HCT116 (cell line): ENCODE data around the gene ANKRD6. TPM values are rescaled to one million over a fixed set of nuclear protein-coding genes. Genes with fewer than 3 reads are reported as not detected.

Experiments
- ATAC-seq: fragments of 200-7000 bp; cut with Tn5 transposase; 2 replicates; pipeline ENCODE4 v1.9.1; 2020; ENCODE audit warnings: mild to moderate bottlenecking, moderate library complexity
- BruUV-seq: library from RNA; stranded (reverse); fragments of 400-500 nt; replicated peaks from 2 replicates; lab custom pipeline; 2021; lab: Mats Ljungman, UMichigan
- CTCF ChIA-PET: fragments of 300-600 bp; sonication (Branson Sonifier 250); formaldehyde crosslinking; loops from one replicate; lab custom pipeline; 2021; ENCODE audit warnings: antibody characterized with exemption; lab: Charles Lee
- POLR2A ChIA-PET: fragments of 300-600, 350-600 bp; sonication (Branson Sonifier 250); formaldehyde crosslinking; loops from one replicate; lab custom pipeline; 2021; ENCODE audit warnings: antibody characterized with exemption; lab: Charles Lee
- RAD21 ChIA-PET, 2 experiments: fragments of 300-600 bp; sonication (Branson Sonifier 250); formaldehyde crosslinking; loops; one replicate each; lab custom pipeline; 2023; ENCODE audit warnings: low total read pairs in 2 of 2; ENCODE audit not compliant: uncharacterized antibody in 2 of 2, unreplicated experiment in 2 of 2, low non-redundant PET in 1 of 2; lab: Charles Lee
- DNase-seq: peaks from one replicate; pipeline ENCODE4 v3.0.0-alpha.2; 2010; ENCODE audit warnings: low read depth, low spot score
- H2AFZ ChIP-seq: fragments of 200-600 bp; shearing (Covaris generic), sonication (generic); 2 replicates; pipeline ENCODE4 v1.6.1; 2017; ENCODE audit warnings: low read depth, mixed run types, mixed read lengths, antibody characterized with exemption, low read length; ENCODE audit not compliant: poor library complexity, severe bottlenecking
- H3K27ac ChIP-seq: 2 replicates; pipeline ENCODE4 v1.5.1; 2012; ENCODE audit warnings: low read depth, low read length
- H3K27me3 ChIP-seq: fragments of 200-600 bp; sonication (generic); 2 replicates; pipeline ENCODE4 v1.6.1; 2016; ENCODE audit warnings: mixed run types, low read length, mixed read lengths; ENCODE audit not compliant: insufficient read depth
- H3K36me3 ChIP-seq, 2 experiments: fragments of 200-500 bp in 1 of 2; fragments of 200-600 bp in 1 of 2; sonication (Bioruptor generic) in 1 of 2; sonication (generic) in 1 of 2; 2 replicates each; pipeline versions ENCODE4 v1.5.1 to v1.6.1; 2014 to 2016; ENCODE audit warnings: low read length in 2 of 2, inconsistent platforms in 1 of 2, mixed read lengths in 1 of 2, mixed run types in 1 of 2; ENCODE audit not compliant: insufficient read depth in 2 of 2, control insufficient read depth in 1 of 2
- H3K4me1 ChIP-seq, 2 experiments: fragments of 200-600 bp in 1 of 2; sonication (generic) in 1 of 2; 2 replicates each; pipeline versions ENCODE4 v1.5.1 to v1.6.1; 2012 to 2017; ENCODE audit warnings: low read length in 2 of 2, inconsistent platforms in 1 of 2, mild to moderate bottlenecking in 1 of 2, mixed read lengths in 1 of 2, mixed run types in 1 of 2, moderate library complexity in 1 of 2; ENCODE audit not compliant: insufficient read depth in 2 of 2, control insufficient read depth in 1 of 2
- H3K4me2 ChIP-seq: fragments of 200-600 bp; sonication (generic); 2 replicates; pipeline ENCODE4 v1.6.1; 2017; ENCODE audit warnings: mixed run types, low read length, mixed read lengths
- H3K4me3 ChIP-seq, 2 experiments: fragments of 200-600 bp in 1 of 2; sonication (generic) in 1 of 2; replicated peaks in 1 of 2; 2 replicates each; pipeline ENCODE4 v1.5.1; 2011 to 2016; ENCODE audit warnings: low read length in 2 of 2, control low read depth in 1 of 2, low read depth in 1 of 2, mild to moderate bottlenecking in 1 of 2, mixed read lengths in 1 of 2, mixed run types in 1 of 2
- H3K79me2 ChIP-seq: fragments of 200-600 bp; sonication (generic); 2 replicates; pipeline ENCODE4 v1.6.1; 2017; ENCODE audit warnings: mild to moderate bottlenecking, mixed run types, low read length, moderate library complexity, mixed read lengths; ENCODE audit not compliant: insufficient read depth
- H3K9ac ChIP-seq: fragments of 200-600 bp; sonication (generic); 2 replicates; pipeline ENCODE4 v1.6.1; 2016; ENCODE audit warnings: low read length, mixed read lengths
- H3K9me2 ChIP-seq: fragments of 200-600 bp; sonication (generic), shearing (Covaris generic); 2 replicates; pipeline ENCODE4 v1.6.1; 2017; ENCODE audit warnings: mixed run types, mild to moderate bottlenecking, moderate library complexity; ENCODE audit not compliant: insufficient read depth
- H3K9me3 ChIP-seq, 2 experiments: fragments of 200-500 bp in 1 of 2; fragments of 200-600 bp in 1 of 2; sonication (Bioruptor generic) in 1 of 2; sonication (generic) in 1 of 2; 2 replicates each; pipeline ENCODE4 v1.6.1; 2014 to 2017; ENCODE audit warnings: low read length in 2 of 2, mixed read lengths in 2 of 2, inconsistent platforms in 1 of 2, low read depth in 1 of 2, mild to moderate bottlenecking in 1 of 2, mixed run types in 1 of 2, moderate library complexity in 1 of 2; ENCODE audit not compliant: control insufficient read depth in 1 of 2, insufficient read depth in 1 of 2
- H4K20me1 ChIP-seq: fragments of 200-600 bp; sonication (generic), shearing (Covaris generic); 2 replicates; pipeline ENCODE4 v1.6.1; 2017; ENCODE audit warnings: mixed run types, mild to moderate bottlenecking, moderate library complexity; ENCODE audit not compliant: insufficient read depth
- CEBPB ChIP-seq: IDR thresholded peaks from 2 replicates; pipeline ENCODE4 v1.6.1; 2012; ENCODE audit warnings: low read depth
- CTCF ChIP-seq, 3 experiments: fragments of 200-600 bp in 1 of 3; sonication (generic) in 1 of 3; IDR thresholded peaks in 2 of 3; conservative IDR thresholded peaks in 1 of 3; 2 replicates each; pipeline ENCODE4 v1.5.1; 2012 to 2017; ENCODE audit warnings: low read depth in 2 of 3, low read length in 2 of 3, antibody characterized with exemption in 1 of 3, borderline replicate concordance in 1 of 3, control low read depth in 1 of 3, mild to moderate bottlenecking in 1 of 3, mixed read lengths in 1 of 3, mixed run types in 1 of 3, moderate library complexity in 1 of 3; ENCODE audit not compliant: insufficient read depth in 1 of 3
- EGR1 ChIP-seq: IDR thresholded peaks from 2 replicates; pipeline ENCODE4 v1.6.1; 2012; ENCODE audit warnings: low read depth
- EZH2phosphoT487 ChIP-seq: fragments of 200-600 bp; IDR thresholded peaks from 2 replicates; pipeline ENCODE4 v1.6.1; 2018; ENCODE audit warnings: antibody characterized with exemption, borderline replicate concordance
- FOSL1 ChIP-seq: IDR thresholded peaks from 2 replicates; pipeline ENCODE4 v1.6.1; 2012; ENCODE audit warnings: low read depth
- JUND ChIP-seq: IDR thresholded peaks from 2 replicates; pipeline ENCODE4 v1.6.1; 2012
- POLR2A ChIP-seq: IDR thresholded peaks from 2 replicates; pipeline ENCODE4 v1.7.0; 2011; ENCODE audit warnings: borderline replicate concordance; ENCODE audit not compliant: insufficient read depth, insufficient read length; ENCODE audit errors: extremely low read depth
- POLR2AphosphoS5 ChIP-seq: IDR thresholded peaks from 2 replicates; pipeline ENCODE4 v1.6.1; 2011; ENCODE audit warnings: mild to moderate bottlenecking, low read depth, low read length, moderate library complexity
- RAD21 ChIP-seq: IDR thresholded peaks from 2 replicates; pipeline ENCODE4 v1.6.1; 2012; ENCODE audit warnings: low read depth, mild to moderate bottlenecking
- REST ChIP-seq: IDR thresholded peaks from 2 replicates; pipeline ENCODE4 v1.6.1; 2012; ENCODE audit warnings: low read depth
- SIN3A ChIP-seq: IDR thresholded peaks from 2 replicates; pipeline ENCODE4 v1.6.1; 2012; ENCODE audit warnings: low read depth
- SRF ChIP-seq: IDR thresholded peaks from 2 replicates; pipeline ENCODE4 v1.6.1; 2012; ENCODE audit warnings: low read depth
- TCF7L2 ChIP-seq: IDR thresholded peaks from 2 replicates; pipeline ENCODE4 v1.7.0; 2011; ENCODE audit warnings: borderline replicate concordance, inconsistent platforms; ENCODE audit not compliant: insufficient read depth, insufficient read length; ENCODE audit errors: extremely low read depth
- intact Hi-C: fragments of 100-400 bp; cut with micrococcal nuclease; formaldehyde crosslinking; loops from 2 replicates; pipeline ENCODE4 v1.10.0; 2022
- total RNA-seq: library from RNA; stranded (reverse); gene quantifications from one replicate; pipeline ENCODE4 v1.2.1, GENCODE V29; 2021; ENCODE audit not compliant: unreplicated experiment
- TF ChIP-seq, protein P1 (sequence below): IDR thresholded peaks from 2 replicates; pipeline ENCODE4 v1.6.1; 2012

The ANKRD6 gene
- total RNA-seq, 1 experiment from 2014 or later: 9.9 TPM

DNA sequence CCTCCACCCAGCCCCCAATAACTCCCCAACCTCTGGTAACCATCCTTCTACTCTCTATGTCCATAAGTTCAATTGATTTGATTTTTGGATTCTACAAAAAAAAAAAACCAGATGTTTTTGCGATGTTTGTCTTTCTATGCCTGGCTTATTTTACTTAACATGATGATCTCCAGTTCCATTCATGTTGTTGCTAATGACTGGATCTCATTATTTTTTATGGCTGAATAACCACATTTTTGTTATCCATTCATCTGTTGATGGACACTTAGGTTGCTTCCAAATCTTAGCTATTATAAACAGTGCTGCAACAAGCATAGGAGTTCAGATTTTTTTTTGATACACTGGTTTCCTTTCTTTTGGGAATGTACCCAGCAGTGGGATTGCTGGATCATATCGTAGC, 106.8 kb downstream of the ANKRD6 start:
- Histone ChIP-seq H4K20me1 (no peaks in the 10 kb centered on the region), H3K9me3 (no peaks in the 10 kb centered on the region), H3K27me3 (no peaks in the 10 kb centered on the region), H3K4me2 (no peak overlapping the region), H3K79me2 (no peaks in the 10 kb centered on the region), H3K4me3 (no peak overlapping the region), H2AFZ (no peak overlapping the region), H3K9me2 (no peaks in the 10 kb centered on the region), H3K36me3 (no peaks in the 10 kb centered on the region), H3K9ac (no peak overlapping the region), H3K4me1 (no peaks in the 10 kb centered on the region), H3K27ac (no peak overlapping the region)
- DNase-seq: no peak
- TF ChIP-seq EGR1: no peak
- TF ChIP-seq RAD21: no peak
- TF ChIP-seq, protein P1, sequence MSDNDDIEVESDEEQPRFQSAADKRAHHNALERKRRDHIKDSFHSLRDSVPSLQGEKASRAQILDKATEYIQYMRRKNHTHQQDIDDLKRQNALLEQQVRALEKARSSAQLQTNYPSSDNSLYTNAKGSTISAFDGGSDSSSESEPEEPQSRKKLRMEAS: no peak
- no peak for TF ChIP-seq POLR2AphosphoS5
- TF ChIP-seq TCF7L2: no peak
- TF ChIP-seq EZH2phosphoT487: no peak
- TF ChIP-seq SIN3A: no peak
- TF ChIP-seq POLR2A: no peak
- TF ChIP-seq JUND: no peak
- no peak for TF ChIP-seq FOSL1
- no peak for TF ChIP-seq CTCF (IDR thresholded peaks at IDR 0.05 in 2 of 3, conservative IDR thresholded peaks at IDR 0.05 in 1 of 3; ENCODE audit: borderline replicate concordance in 1 of 3, insufficient read depth in 1 of 3, low read depth in 2 of 3, low read length in 2 of 3)
- TF ChIP-seq CEBPB: no peak
- no peak for TF ChIP-seq SRF
- TF ChIP-seq REST: no peak
- POLR2A ChIA-PET: no interaction called here
- no TSS peak for BruUV-seq
- RAD21 ChIA-PET: no interaction called here
- CTCF ChIA-PET: no interaction called here
- intact Hi-C loops: no loop called here
- no peak for ATAC-seq
